HepG2 (cell line): ENCODE data around the gene ATP2B2.

Experiments
- CBX5 ChIP-seq: sonication (generic); formaldehyde crosslinking; IDR thresholded peaks from 2 replicates; pipeline ENCODE4 v1.4.0; 2020; ENCODE audit warnings: missing genetic modification reagents, borderline replicate concordance
- E2F5 ChIP-seq: sonication (generic); formaldehyde crosslinking; conservative IDR thresholded peaks from 2 replicates; pipeline ENCODE4 v1.4.0; 2020; ENCODE audit warnings: missing genetic modification reagents
- ELF4 ChIP-seq: sonication (generic); formaldehyde crosslinking; IDR thresholded peaks from 2 replicates; pipeline ENCODE4 v1.5.0; 2020; ENCODE audit warnings: missing genetic modification reagents, mild to moderate bottlenecking, moderate library complexity, borderline replicate concordance
- ESRRA ChIP-seq: sonication (generic); formaldehyde crosslinking; IDR thresholded peaks from 2 replicates; pipeline ENCODE4 v1.5.1; 2020; ENCODE audit warnings: mild to moderate bottlenecking, low read depth, missing genetic modification reagents
- FIP1L1 ChIP-seq: fragments of 200-400 bp; formaldehyde crosslinking; IDR thresholded peaks from 2 replicates; pipeline ENCODE4 v1.6.1; 2018; ENCODE audit warnings: low read depth, mild to moderate bottlenecking, low read length, moderate library complexity, borderline replicate concordance; ENCODE audit not compliant: insufficient read depth
- NBN ChIP-seq: fragments of 450-650 bp; conservative IDR thresholded peaks from 2 replicates; pipeline ENCODE4 v1.6.1; 2017
- PHF8 ChIP-seq: sonication (generic); formaldehyde crosslinking; IDR thresholded peaks from 2 replicates; pipeline ENCODE4 v1.5.0; 2020; ENCODE audit warnings: missing genetic modification reagents
- POLR2A ChIP-seq, 2 experiments: IDR thresholded peaks; 2 replicates each; pipeline ENCODE4 v1.6.1; 2011; ENCODE audit warnings: low read depth in 2 of 2, low read length in 2 of 2, mild to moderate bottlenecking in 1 of 2, moderate library complexity in 1 of 2; ENCODE audit not compliant: insufficient read depth in 1 of 2
- PRDM4 ChIP-seq: sonication (generic); formaldehyde crosslinking; IDR thresholded peaks from 2 replicates; pipeline ENCODE4 v1.9.0; 2021; ENCODE audit warnings: missing genetic modification reagents, borderline replicate concordance
- RARG ChIP-seq: sonication (generic); formaldehyde crosslinking; IDR thresholded peaks from 2 replicates; pipeline ENCODE4 v1.4.0; 2020; ENCODE audit warnings: low read depth, mild to moderate bottlenecking, missing genetic modification reagents
- SP1 ChIP-seq, 2 experiments: fragments of 450-650 bp in 1 of 2; sonication (generic) in 1 of 2; formaldehyde crosslinking in 1 of 2; IDR thresholded peaks; 2 replicates each; pipeline versions ENCODE4 v1.4.0 to v1.6.1; 2016 to 2020; ENCODE audit warnings: missing genetic modification reagents in 1 of 2
- ZNF317 ChIP-seq: sonication (generic); formaldehyde crosslinking; IDR thresholded peaks from 2 replicates; pipeline ENCODE4 v1.5.0; 2020; ENCODE audit warnings: mild to moderate bottlenecking, missing genetic modification reagents

GRCh38 chr3:10289787-10290355 lies 215.5 kb downstream of the ATP2B2 start:
- TF ChIP-seq PRDM4 (CRISPR knock-in tag) = no peak
- TF ChIP-seq E2F5 (CRISPR knock-in tag) = no peak
- no peak for TF ChIP-seq FIP1L1
- TF ChIP-seq ZNF317 (CRISPR knock-in tag) = no peak
- no peak for TF ChIP-seq RARG (CRISPR knock-in tag)
- TF ChIP-seq SP1 (IDR thresholded peaks at IDR 0.05) = no peak
- no peak for TF ChIP-seq SP1 (CRISPR knock-in tag; IDR thresholded peaks at IDR 0.05)
- no peak for TF ChIP-seq CBX5 (CRISPR knock-in tag)
- TF ChIP-seq POLR2A (IDR thresholded peaks at IDR 0.05; ENCODE audit: insufficient read depth in 1 of 2, low read depth in 2 of 2, low read length in 2 of 2) = no peak
- TF ChIP-seq NBN = no peak
- TF ChIP-seq ESRRA = no peak
- no peak for TF ChIP-seq PHF8 (CRISPR knock-in tag)
- no peak for TF ChIP-seq ELF4 (CRISPR knock-in tag)
